HEK293 (cell line): ENCODE results near the gene FGF3.

ENCODE experiments used
- CTCF ChIA-PET: fragments of 350-600 bp; formaldehyde crosslinking; extraction: SDS; loops from one replicate; lab custom pipeline; 2021; ENCODE audit warnings: antibody characterized with exemption; lab: Yijun Ruan, JAX
- POLR2A ChIA-PET: fragments of 300-600 bp; formaldehyde crosslinking; extraction: SDS; loops from one replicate; lab custom pipeline; 2020; ENCODE audit warnings: antibody characterized with exemption, inconsistent platforms; lab: Yijun Ruan, JAX
- H3K27ac ChIP-seq: fragments of 200-500 bp; sonication (Bioruptor generic); 2 replicates; pipeline ENCODE4 v1.5.1; 2014; ENCODE audit warnings: low read depth, low read length, control low read depth, inconsistent platforms; ENCODE audit errors: extremely low read depth
- H3K36me3 ChIP-seq, 2 experiments: fragments of 200-500 bp in 1 of 2; sonication (Bioruptor generic) in 1 of 2; 1 replicate in 1 of 2; 2 replicates in 1 of 2; pipeline ENCODE4 v1.5.1; 2014 to 2017; ENCODE audit warnings: inconsistent platforms in 2 of 2, low read length in 2 of 2; ENCODE audit not compliant: control insufficient read depth in 2 of 2, insufficient read depth in 1 of 2
- H3K4me1 ChIP-seq: fragments of 200-500 bp; sonication (Bioruptor generic); 2 replicates; pipeline ENCODE4 v1.5.1; 2014; ENCODE audit warnings: mild to moderate bottlenecking, low read length, inconsistent platforms; ENCODE audit not compliant: control insufficient read depth, insufficient read depth
- H3K4me3 ChIP-seq: 2 replicates; pipeline ENCODE4 v1.5.1; 2011; ENCODE audit warnings: low read depth, mild to moderate bottlenecking, control low read depth, low read length, moderate library complexity
- H3K9me3 ChIP-seq: fragments of 200-500 bp; sonication (Bioruptor generic); 2 replicates; pipeline ENCODE4 v1.5.1; 2014; ENCODE audit warnings: low read depth, low read length, inconsistent platforms; ENCODE audit not compliant: control insufficient read depth, insufficient read depth
- AEBP2 ChIP-seq: fragments of 450-650 bp; formaldehyde crosslinking; IDR thresholded peaks from 2 replicates; pipeline ENCODE4 v1.5.1; 2016; ENCODE audit warnings: missing biosample characterization, missing genetic modification characterization, borderline replicate concordance
- KLF1 ChIP-seq: fragments of 450-650 bp; formaldehyde crosslinking; IDR thresholded peaks from 2 replicates; pipeline ENCODE4 v1.5.1; 2016; ENCODE audit warnings: missing biosample characterization, missing genetic modification characterization
- PRDM6 ChIP-seq: fragments of 450-650 bp; formaldehyde crosslinking; IDR thresholded peaks from 2 replicates; pipeline ENCODE4 v1.5.1; 2017; ENCODE audit warnings: missing biosample characterization, missing genetic modification characterization
- REPIN1 ChIP-seq: fragments of 450-650 bp; formaldehyde crosslinking; IDR thresholded peaks from 2 replicates; pipeline ENCODE4 v1.5.1; 2017; ENCODE audit warnings: missing biosample characterization, missing genetic modification characterization, low read depth
- SP7 ChIP-seq: fragments of 450-650 bp; formaldehyde crosslinking; IDR thresholded peaks from 2 replicates; pipeline ENCODE4 v1.5.1; 2016; ENCODE audit warnings: missing biosample characterization, missing genetic modification characterization
- ZNF10 ChIP-seq: fragments of 450-650 bp; formaldehyde crosslinking; IDR thresholded peaks from 2 replicates; pipeline ENCODE4 v1.5.1; 2017; ENCODE audit warnings: missing biosample characterization, missing genetic modification characterization
- ZNF155 ChIP-seq: fragments of 450-650 bp; formaldehyde crosslinking; IDR thresholded peaks from 2 replicates; pipeline ENCODE4 v1.5.1; 2016; ENCODE audit warnings: missing biosample characterization, missing genetic modification characterization
- ZNF174 ChIP-seq: fragments of 450-650 bp; formaldehyde crosslinking; IDR thresholded peaks from 2 replicates; pipeline ENCODE4 v1.5.0; 2017; ENCODE audit warnings: missing biosample characterization, mild to moderate bottlenecking, missing genetic modification characterization
- ZNF19 ChIP-seq: fragments of 450-650 bp; formaldehyde crosslinking; IDR thresholded peaks from 2 replicates; pipeline ENCODE4; 2016; ENCODE audit warnings: missing biosample characterization, missing genetic modification characterization, low read depth
- ZNF211 ChIP-seq: fragments of 450-650 bp; formaldehyde crosslinking; IDR thresholded peaks from 2 replicates; pipeline ENCODE4 v1.5.1; 2016; ENCODE audit warnings: low read depth, missing biosample characterization, missing genetic modification characterization
- ZNF221 ChIP-seq: fragments of 450-650 bp; formaldehyde crosslinking; IDR thresholded peaks from 2 replicates; pipeline ENCODE4 v1.5.1; 2017; ENCODE audit warnings: missing biosample characterization, missing genetic modification characterization, borderline replicate concordance
- ZNF223 ChIP-seq: fragments of 450-650 bp; formaldehyde crosslinking; IDR thresholded peaks from 2 replicates; pipeline ENCODE4 v1.5.1; 2016; ENCODE audit warnings: missing biosample characterization, missing genetic modification characterization
- ZNF302 ChIP-seq: fragments of 450-650 bp; formaldehyde crosslinking; IDR thresholded peaks from 2 replicates; pipeline ENCODE4 v1.5.1; 2016; ENCODE audit warnings: missing biosample characterization, missing genetic modification characterization, low read depth
- ZNF341 ChIP-seq: fragments of 450-650 bp; formaldehyde crosslinking; IDR thresholded peaks from 2 replicates; pipeline ENCODE4; 2016; ENCODE audit warnings: low read depth, missing biosample characterization, missing genetic modification characterization
- ZNF423 ChIP-seq: fragments of 450-650 bp; formaldehyde crosslinking; IDR thresholded peaks from 2 replicates; pipeline ENCODE4 v1.5.1; 2016; ENCODE audit warnings: missing biosample characterization, missing genetic modification characterization
- ZNF473 ChIP-seq: fragments of 450-650 bp; formaldehyde crosslinking; IDR thresholded peaks from 2 replicates; pipeline ENCODE4 v1.5.1; 2017; ENCODE audit warnings: missing biosample characterization, missing genetic modification characterization
- ZNF48 ChIP-seq: fragments of 450-650 bp; formaldehyde crosslinking; IDR thresholded peaks from 2 replicates; pipeline ENCODE4 v1.5.1; 2016; ENCODE audit warnings: missing biosample characterization, missing genetic modification characterization
- ZNF596 ChIP-seq: fragments of 450-650 bp; IDR thresholded peaks from 2 replicates; pipeline ENCODE4 v1.5.0; 2018; ENCODE audit warnings: missing biosample characterization, mild to moderate bottlenecking, missing genetic modification characterization, moderate library complexity
- ZNF610 ChIP-seq: fragments of 450-650 bp; formaldehyde crosslinking; IDR thresholded peaks from 2 replicates; pipeline ENCODE4 v1.5.1; 2016; ENCODE audit warnings: missing biosample characterization, missing genetic modification characterization, borderline replicate concordance
- ZNF629 ChIP-seq: fragments of 450-650 bp; formaldehyde crosslinking; IDR thresholded peaks from 2 replicates; pipeline ENCODE4 v1.5.1; 2017; ENCODE audit warnings: missing biosample characterization, missing genetic modification characterization
- ZNF660 ChIP-seq: fragments of 450-650 bp; IDR thresholded peaks from 2 replicates; pipeline ENCODE4 v1.5.1; 2018; ENCODE audit warnings: missing biosample characterization, mild to moderate bottlenecking, missing genetic modification characterization
- ZNF677 ChIP-seq: fragments of 450-650 bp; IDR thresholded peaks from 2 replicates; pipeline ENCODE4 v1.5.0; 2018; ENCODE audit warnings: missing biosample characterization, mild to moderate bottlenecking, missing genetic modification characterization, moderate library complexity
- ZNF692 ChIP-seq: fragments of 450-650 bp; formaldehyde crosslinking; IDR thresholded peaks from 2 replicates; pipeline ENCODE4 v1.5.1; 2016; ENCODE audit warnings: missing biosample characterization, missing genetic modification characterization
- ZNF701 ChIP-seq: fragments of 450-650 bp; formaldehyde crosslinking; IDR thresholded peaks from 2 replicates; pipeline ENCODE4 v1.5.1; 2016; ENCODE audit warnings: missing biosample characterization, missing genetic modification characterization
- ZNF843 ChIP-seq: fragments of 450-650 bp; formaldehyde crosslinking; IDR thresholded peaks from 2 replicates; pipeline ENCODE4 v1.5.1; 2016; ENCODE audit warnings: missing biosample characterization, missing genetic modification characterization
- TF ChIP-seq, protein P1 (sequence below): fragments of 450-650 bp; formaldehyde crosslinking; IDR thresholded peaks from 2 replicates; pipeline ENCODE4; 2016; ENCODE audit warnings: missing biosample characterization, missing genetic modification characterization
- TF ChIP-seq, protein P2 (sequence below): fragments of 450-650 bp; formaldehyde crosslinking; conservative IDR thresholded peaks from 2 replicates; pipeline ENCODE4 v1.5.1; 2016; ENCODE audit warnings: low read depth, missing biosample characterization, missing genetic modification characterization

Gene FGF3

GRCh38 chr11:69830086-69830485 lies 10.9 kb upstream of the FGF3 start:
- Histone ChIP-seq H3K4me3 (no peak overlapping the region), H3K9me3 (no peaks in the 10 kb centered on the region), H3K27ac (no peak overlapping the region), H3K4me1 (no peaks in the 10 kb centered on the region), H3K36me3 (no peaks in the 10 kb centered on the region)
- ChIA-PET POLR2A (no interaction called here), CTCF (interaction anchor here (0.6 kb wide), 1 partner anchor 150 kb away, joined by 3 read pairs; no protein-coding TSS in a partner anchor)
- no peak for TF ChIP-seq KLF1
- TF ChIP-seq ZNF629: no peak
- TF ChIP-seq ZNF10 (tag by site-specific recombination): no peak
- TF ChIP-seq, protein P1, sequence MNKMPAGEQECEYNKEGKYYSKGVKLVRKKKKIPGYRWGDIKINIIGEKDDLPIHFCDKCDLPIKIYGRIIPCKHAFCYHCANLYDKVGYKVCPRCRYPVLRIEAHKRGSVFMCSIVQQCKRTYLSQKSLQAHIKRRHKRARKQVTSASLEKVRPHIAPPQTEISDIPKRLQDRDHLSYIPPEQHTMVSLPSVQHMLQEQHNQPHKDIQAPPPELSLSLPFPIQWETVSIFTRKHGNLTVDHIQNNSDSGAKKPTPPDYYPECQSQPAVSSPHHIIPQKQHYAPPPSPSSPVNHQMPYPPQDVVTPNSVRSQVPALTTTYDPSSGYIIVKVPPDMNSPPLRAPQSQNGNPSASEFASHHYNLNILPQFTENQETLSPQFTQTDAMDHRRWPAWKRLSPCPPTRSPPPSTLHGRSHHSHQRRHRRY (tag by site-specific recombination): no peak
- TF ChIP-seq ZNF155: no peak
- TF ChIP-seq ZNF48: no peak
- no peak for TF ChIP-seq ZNF610 (tag by site-specific recombination)
- no peak for TF ChIP-seq ZNF473 (tag by site-specific recombination)
- no peak for TF ChIP-seq ZNF423

- H3K36me3 ChIP-seq: no peaks in the 10 kb centered on the region
- no peak overlapping the region for H3K27ac ChIP-seq
- H3K4me3 ChIP-seq: no peak overlapping the region
- no peaks in the 10 kb centered on the region for H3K9me3 ChIP-seq
- ChIA-PET CTCF (no interaction called here), POLR2A (no interaction called here)
- TF ChIP-seq, protein P2, sequence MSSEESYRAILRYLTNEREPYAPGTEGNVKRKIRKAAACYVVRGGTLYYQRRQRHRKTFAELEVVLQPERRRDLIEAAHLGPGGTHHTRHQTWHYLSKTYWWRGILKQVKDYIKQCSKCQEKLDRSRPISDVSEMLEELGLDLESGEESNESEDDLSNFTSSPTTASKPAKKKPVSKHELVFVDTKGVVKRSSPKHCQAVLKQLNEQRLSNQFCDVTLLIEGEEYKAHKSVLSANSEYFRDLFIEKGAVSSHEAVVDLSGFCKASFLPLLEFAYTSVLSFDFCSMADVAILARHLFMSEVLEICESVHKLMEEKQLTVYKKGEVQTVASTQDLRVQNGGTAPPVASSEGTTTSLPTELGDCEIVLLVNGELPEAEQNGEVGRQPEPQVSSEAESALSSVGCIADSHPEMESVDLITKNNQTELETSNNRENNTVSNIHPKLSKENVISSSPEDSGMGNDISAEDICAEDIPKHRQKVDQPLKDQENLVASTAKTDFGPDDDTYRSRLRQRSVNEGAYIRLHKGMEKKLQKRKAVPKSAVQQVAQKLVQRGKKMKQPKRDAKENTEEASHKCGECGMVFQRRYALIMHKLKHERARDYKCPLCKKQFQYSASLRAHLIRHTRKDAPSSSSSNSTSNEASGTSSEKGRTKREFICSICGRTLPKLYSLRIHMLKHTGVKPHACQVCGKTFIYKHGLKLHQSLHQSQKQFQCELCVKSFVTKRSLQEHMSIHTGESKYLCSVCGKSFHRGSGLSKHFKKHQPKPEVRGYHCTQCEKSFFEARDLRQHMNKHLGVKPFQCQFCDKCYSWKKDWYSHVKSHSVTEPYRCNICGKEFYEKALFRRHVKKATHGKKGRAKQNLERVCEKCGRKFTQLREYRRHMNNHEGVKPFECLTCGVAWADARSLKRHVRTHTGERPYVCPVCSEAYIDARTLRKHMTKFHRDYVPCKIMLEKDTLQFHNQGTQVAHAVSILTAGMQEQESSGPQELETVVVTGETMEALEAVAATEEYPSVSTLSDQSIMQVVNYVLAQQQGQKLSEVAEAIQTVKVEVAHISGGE: no peak
- no peak for TF ChIP-seq SP7 (tag by site-specific recombination)
- no peak for TF ChIP-seq REPIN1 (tag by site-specific recombination)
- no peak for TF ChIP-seq ZNF341
- TF ChIP-seq ZNF223: no peak
- TF ChIP-seq ZNF701 (tag by site-specific recombination): no peak
- no peak for TF ChIP-seq ZNF19 (tag by site-specific recombination)
- no peak for TF ChIP-seq ZNF174 (tag by site-specific recombination)
- TF ChIP-seq ZNF843: no peak
- no peak for TF ChIP-seq AEBP2 (tag by site-specific recombination)
- no peak for TF ChIP-seq ZNF677 (tag by site-specific recombination)
- no peak for TF ChIP-seq ZNF302
- no peak for TF ChIP-seq ZNF596 (tag by site-specific recombination)
- TF ChIP-seq ZNF660: no peak
- TF ChIP-seq ZNF211 (tag by site-specific recombination): no peak
- no peak for TF ChIP-seq ZNF692 (tag by site-specific recombination)
- no peak for TF ChIP-seq ZNF221
- TF ChIP-seq PRDM6 (tag by site-specific recombination): no peak
- no peaks in the 10 kb centered on the region for H3K4me1 ChIP-seq
Observed at GRCh38 chr11:69828971-69829344, 9.7 kb upstream of the FGF3 start.
